WTC11 (cell line): ENCODE data around the gene DAG1.

ENCODE experiments used
- ARID4B ChIP-seq: sonication (generic); formaldehyde crosslinking; IDR thresholded peaks from 2 replicates; pipeline ENCODE4 v1.8.0; 2023; ENCODE audit warnings: missing genetic modification reagents, mild to moderate bottlenecking, borderline replicate concordance
- ATF1 ChIP-seq: sonication (generic); formaldehyde crosslinking; IDR thresholded peaks from 2 replicates; pipeline ENCODE4 v1.8.1; 2023; ENCODE audit warnings: mild to moderate bottlenecking, moderate library complexity, missing genetic modification reagents
- CREM ChIP-seq: sonication (generic); formaldehyde crosslinking; IDR thresholded peaks from 2 replicates; pipeline ENCODE4 v1.8.1; 2022; ENCODE audit warnings: mild to moderate bottlenecking, missing genetic modification reagents, moderate library complexity
- FOXJ3 ChIP-seq: sonication (generic); formaldehyde crosslinking; IDR thresholded peaks from 2 replicates; pipeline ENCODE4 v1.9.0; 2021; ENCODE audit warnings: missing genetic modification reagents, mild to moderate bottlenecking, borderline replicate concordance
- HMGXB4 ChIP-seq: sonication (generic); formaldehyde crosslinking; IDR thresholded peaks from 2 replicates; pipeline ENCODE4 v1.8.1; 2023; ENCODE audit warnings: mild to moderate bottlenecking, moderate library complexity, missing genetic modification reagents
- JAZF1 ChIP-seq: fragments of 250-450 bp; sonication (Bioruptor Pico); IDR thresholded peaks from 2 replicates; pipeline ENCODE4 v1.9.0; 2021; ENCODE audit warnings: moderate library complexity, mild to moderate bottlenecking, inconsistent platforms
- MAX ChIP-seq: sonication (generic); formaldehyde crosslinking; IDR thresholded peaks from 2 replicates; pipeline ENCODE4 v1.8.0; 2022; ENCODE audit warnings: mild to moderate bottlenecking, missing genetic modification reagents
- MXD4 ChIP-seq: fragments of 250-450 bp; sonication (Bioruptor Pico); IDR thresholded peaks from 2 replicates; pipeline ENCODE4 v1.8.0; 2021; ENCODE audit warnings: mild to moderate bottlenecking, moderate library complexity, borderline replicate concordance
- NFE2L1 ChIP-seq: sonication (generic); formaldehyde crosslinking; IDR thresholded peaks from 2 replicates; pipeline ENCODE4 v1.8.1; 2023; ENCODE audit warnings: missing genetic modification reagents
- NR2C2 ChIP-seq: sonication (generic); formaldehyde crosslinking; IDR thresholded peaks from 2 replicates; pipeline ENCODE4 v1.8.0; 2022; ENCODE audit warnings: mild to moderate bottlenecking, missing genetic modification reagents
- RELA ChIP-seq: sonication (generic); formaldehyde crosslinking; IDR thresholded peaks from 2 replicates; pipeline ENCODE4 v1.8.1; 2022; ENCODE audit warnings: missing genetic modification reagents, mild to moderate bottlenecking, borderline replicate concordance
- STAT6 ChIP-seq: sonication (generic); formaldehyde crosslinking; conservative IDR thresholded peaks from 2 replicates; pipeline ENCODE4 v1.8.1; 2023; ENCODE audit warnings: mild to moderate bottlenecking, low read depth, missing genetic modification reagents, moderate library complexity
- TF ChIP-seq, protein P1 (sequence below): fragments of 200-600 bp; IDR thresholded peaks from 2 replicates; pipeline ENCODE4 v1.8.0; 2022; ENCODE audit warnings: antibody characterized with exemption
- TF ChIP-seq, protein P2 (sequence below): sonication (generic); formaldehyde crosslinking; IDR thresholded peaks from 2 replicates; pipeline ENCODE4 v1.8.1; 2023; ENCODE audit warnings: mild to moderate bottlenecking, missing genetic modification reagents

GRCh38 chr3:49563766-49564165 is 93.7 kb downstream of the DAG1 start:
- no peak for TF ChIP-seq HMGXB4 (CRISPR knock-in tag)
- TF ChIP-seq JAZF1 (CRISPR knock-in tag): no peak
- TF ChIP-seq, protein P1, sequence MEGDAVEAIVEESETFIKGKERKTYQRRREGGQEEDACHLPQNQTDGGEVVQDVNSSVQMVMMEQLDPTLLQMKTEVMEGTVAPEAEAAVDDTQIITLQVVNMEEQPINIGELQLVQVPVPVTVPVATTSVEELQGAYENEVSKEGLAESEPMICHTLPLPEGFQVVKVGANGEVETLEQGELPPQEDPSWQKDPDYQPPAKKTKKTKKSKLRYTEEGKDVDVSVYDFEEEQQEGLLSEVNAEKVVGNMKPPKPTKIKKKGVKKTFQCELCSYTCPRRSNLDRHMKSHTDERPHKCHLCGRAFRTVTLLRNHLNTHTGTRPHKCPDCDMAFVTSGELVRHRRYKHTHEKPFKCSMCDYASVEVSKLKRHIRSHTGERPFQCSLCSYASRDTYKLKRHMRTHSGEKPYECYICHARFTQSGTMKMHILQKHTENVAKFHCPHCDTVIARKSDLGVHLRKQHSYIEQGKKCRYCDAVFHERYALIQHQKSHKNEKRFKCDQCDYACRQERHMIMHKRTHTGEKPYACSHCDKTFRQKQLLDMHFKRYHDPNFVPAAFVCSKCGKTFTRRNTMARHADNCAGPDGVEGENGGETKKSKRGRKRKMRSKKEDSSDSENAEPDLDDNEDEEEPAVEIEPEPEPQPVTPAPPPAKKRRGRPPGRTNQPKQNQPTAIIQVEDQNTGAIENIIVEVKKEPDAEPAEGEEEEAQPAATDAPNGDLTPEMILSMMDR: no peak
- TF ChIP-seq, protein P2, sequence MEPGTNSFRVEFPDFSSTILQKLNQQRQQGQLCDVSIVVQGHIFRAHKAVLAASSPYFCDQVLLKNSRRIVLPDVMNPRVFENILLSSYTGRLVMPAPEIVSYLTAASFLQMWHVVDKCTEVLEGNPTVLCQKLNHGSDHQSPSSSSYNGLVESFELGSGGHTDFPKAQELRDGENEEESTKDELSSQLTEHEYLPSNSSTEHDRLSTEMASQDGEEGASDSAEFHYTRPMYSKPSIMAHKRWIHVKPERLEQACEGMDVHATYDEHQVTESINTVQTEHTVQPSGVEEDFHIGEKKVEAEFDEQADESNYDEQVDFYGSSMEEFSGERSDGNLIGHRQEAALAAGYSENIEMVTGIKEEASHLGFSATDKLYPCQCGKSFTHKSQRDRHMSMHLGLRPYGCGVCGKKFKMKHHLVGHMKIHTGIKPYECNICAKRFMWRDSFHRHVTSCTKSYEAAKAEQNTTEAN (CRISPR knock-in tag): no peak
- TF ChIP-seq RELA (CRISPR knock-in tag): no peak
- TF ChIP-seq NR2C2 (CRISPR knock-in tag): no peak
- TF ChIP-seq NFE2L1 (CRISPR knock-in tag): no peak
- no peak for TF ChIP-seq MXD4 (CRISPR knock-in tag)
- no peak for TF ChIP-seq ARID4B
- TF ChIP-seq STAT6 (CRISPR knock-in tag): no peak
- no peak for TF ChIP-seq ATF1 (CRISPR knock-in tag)
- TF ChIP-seq MAX: no peak
- no peak for TF ChIP-seq FOXJ3
- TF ChIP-seq CREM (CRISPR knock-in tag): no peak
